Diencephalon (tissue), 1 donor: ENCODE data around the gene MYOZ2. TPM values are rescaled to one million over a fixed set of nuclear protein-coding genes. Genes with fewer than 3 reads are reported as not detected.

Experiments
- total RNA-seq: library from RNA; depleted of rRNA; stranded (reverse); fragments of >200 nt; gene quantifications from one replicate; pipeline ENCODE4 v1.2.3, GENCODE V29; 2014

The MYOZ2 gene
- 1.8 TPM for total RNA-seq

GRCh38 chr4:119135721-119136121, at the start of gene MYOZ2:
TSS of gene MYOZ2 (plus strand) at chr4:119135832. CDS start at chr4:119136526, 694 bp downstream.

GRCh38 chr4:119212234-119212963, 76.8 kb downstream of the MYOZ2 start, which contains the start of gene USP53:
TSS of gene USP53 (plus strand) at chr4:119212713. CDS start at chr4:119239760, 27,047 bp downstream.

Other genes starting within 250 kb of the MYOZ2 start
- gene SYNPO2, start 247.0 kb upstream of the MYOZ2 start, total RNA-seq, result 8.1 TPM
- 21.5 TPM for gene USP53, start 76.9 kb downstream of the MYOZ2 start, total RNA-seq
- not detected for gene FABP2, start 186.3 kb downstream of the MYOZ2 start, total RNA-seq